ENCODE results near the gene STIM2.
"Not testable (repeated sequence)": the region's sequence is repeated elsewhere in the genome, so short reads cannot be mapped to it uniquely, and the experiment has no call there.

The STIM2 gene

DNA sequence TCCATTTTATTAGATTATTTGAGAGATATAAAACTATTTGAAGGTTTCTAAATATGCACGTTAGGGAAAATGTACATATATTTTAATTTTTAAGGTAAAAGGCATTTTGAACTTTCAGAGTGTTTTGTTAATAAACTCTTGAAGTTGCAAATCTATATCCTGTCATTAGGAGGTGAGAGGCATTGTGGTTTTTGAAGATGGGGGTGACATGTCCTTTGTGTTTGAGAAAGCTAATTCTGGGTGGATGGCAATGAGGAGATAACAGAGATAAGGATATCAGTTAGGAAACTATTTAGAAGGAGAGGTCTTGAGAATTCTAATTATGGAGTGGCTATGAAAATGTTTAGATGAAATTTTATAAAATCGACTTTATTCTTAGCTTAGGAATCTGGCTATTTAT, 6.1 kb downstream of the STIM2 start:
- no peak for DNase-seq (ENCODE audit: low read depth in 2 of 3, low spot score in 1 of 3)

DNA sequence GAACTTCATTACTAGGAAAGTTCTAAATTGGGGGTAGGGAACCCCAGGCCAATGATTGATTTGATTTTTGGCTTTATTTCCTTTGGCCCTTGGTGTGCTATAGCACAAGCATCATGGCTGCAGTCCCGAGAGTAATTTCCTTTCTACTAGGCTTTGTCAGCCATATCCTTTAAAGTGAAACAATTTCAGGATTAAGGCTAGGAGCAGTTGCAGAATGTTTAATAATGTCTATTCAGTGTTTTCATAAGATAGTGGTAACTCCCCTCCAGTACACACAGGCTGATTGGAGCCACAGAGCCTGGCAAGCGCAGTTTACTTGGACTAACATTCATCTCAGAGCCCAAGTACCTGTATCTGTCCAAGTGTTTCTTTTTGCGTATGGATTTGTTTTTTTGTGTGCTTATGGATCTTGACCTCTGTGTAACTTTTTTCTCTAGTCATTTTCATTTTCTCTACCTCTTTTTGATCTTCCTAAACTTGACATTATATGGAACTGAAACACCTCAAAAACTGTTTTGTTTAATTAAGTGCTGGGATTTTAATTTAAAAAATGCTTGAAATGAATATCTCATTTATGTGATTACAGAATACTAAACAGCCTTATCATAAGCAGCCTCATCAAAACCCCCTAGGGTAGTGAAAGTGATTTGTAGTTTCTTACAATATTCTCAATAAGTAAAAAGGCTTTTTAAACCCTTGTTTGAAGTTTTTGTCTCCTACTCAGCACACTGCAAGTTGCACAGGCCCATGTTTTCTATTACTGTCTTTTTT, 7.5 kb downstream of the STIM2 start:
- DNase-seq (ENCODE audit: low read depth in 2 of 3, low spot score in 1 of 3): no peak

DNA sequence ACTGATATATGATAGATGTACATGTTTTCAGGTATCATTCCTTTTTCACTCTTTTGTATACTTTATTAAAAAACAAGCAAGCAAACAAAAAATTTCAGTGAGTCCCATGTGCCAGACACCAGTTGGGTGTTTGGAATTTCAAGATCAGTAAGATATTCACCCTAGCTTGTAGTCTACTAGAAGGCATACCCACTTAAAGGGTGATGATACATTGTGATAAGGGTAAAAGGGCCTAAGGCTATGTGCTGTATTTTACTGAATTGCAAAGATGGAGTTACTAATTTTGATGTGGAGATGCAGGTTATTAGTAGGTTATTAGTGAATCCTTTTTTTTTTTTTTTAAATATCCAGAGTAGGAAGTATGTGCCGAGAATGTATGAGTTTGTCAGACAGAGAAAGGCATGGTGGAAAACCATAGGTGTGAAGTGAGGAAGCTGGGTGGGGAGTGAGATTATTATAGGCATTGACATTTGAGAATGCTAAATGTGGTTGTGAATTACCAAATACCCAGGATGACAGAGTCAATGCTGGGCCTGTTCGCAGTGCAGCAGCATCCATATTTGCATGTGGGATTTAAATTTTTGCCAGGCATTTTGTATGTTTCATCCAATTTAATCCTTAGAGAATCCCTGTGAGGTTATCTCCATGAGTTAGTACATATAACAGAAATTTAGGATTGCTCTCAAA, 10.1 kb downstream of the STIM2 start:
- DNase-seq (ENCODE audit: low read depth in 2 of 3, low spot score in 1 of 3): no peak

- DNase-seq (ENCODE audit: low read depth in 2 of 3, low spot score in 1 of 3): no peak
These were observed 11.0 kb downstream of the STIM2 start for GRCh38 chr4:26871611-26872010.

- peak in 2 of 3 donors; percentile 40 to 57 for DNase-seq (ENCODE audit: low read depth in 2 of 3, low spot score in 1 of 3)
These were observed 12.9 kb downstream of the STIM2 start for GRCh38 chr4:26873391-26874026.

DNA sequence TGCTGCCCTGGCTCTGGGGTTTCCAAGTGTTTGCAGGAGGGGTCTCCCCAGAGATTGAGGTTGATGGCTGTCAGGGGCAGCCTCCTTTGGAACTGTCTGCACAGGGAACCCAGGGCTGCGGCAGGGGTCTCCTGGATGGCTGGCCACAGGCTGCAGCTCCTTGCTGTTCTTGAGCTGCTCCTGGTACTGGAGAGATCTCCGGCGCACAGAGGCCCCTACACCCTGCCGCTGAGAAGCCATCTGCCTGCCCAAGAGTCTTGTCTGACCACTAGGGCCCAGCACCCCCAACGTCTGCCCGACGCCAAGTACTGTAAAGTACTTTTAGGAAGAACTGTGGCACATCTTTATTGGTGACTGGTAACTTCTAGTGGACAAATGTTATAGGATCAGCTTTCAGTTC, 13.5 kb downstream of the STIM2 start:
- DNase-seq (ENCODE audit: low read depth in 2 of 3, low spot score in 1 of 3): no peak

DNA sequence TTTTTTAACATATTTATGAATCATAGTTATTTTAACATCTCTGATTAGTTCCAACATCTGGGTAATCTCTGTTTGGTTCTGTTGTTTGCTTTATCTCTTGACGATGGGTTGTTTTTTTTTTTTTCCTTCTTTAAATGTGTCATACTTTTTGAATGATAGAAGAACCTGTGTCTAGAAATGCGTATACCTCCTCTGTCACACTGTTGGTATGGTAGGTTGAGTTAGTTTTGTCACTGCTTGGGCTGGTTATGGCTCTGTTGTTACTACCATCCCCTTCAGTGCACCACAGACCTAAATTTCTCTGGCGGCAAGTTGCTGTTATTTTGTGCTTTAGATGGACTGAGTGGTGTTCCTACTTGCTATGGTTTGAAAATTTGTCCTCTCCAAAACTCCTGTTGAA, 16.8 kb downstream of the STIM2 start:
- no peak for DNase-seq (ENCODE audit: low read depth in 2 of 3, low spot score in 1 of 3)

- DNase-seq (ENCODE audit: low read depth in 2 of 3, low spot score in 1 of 3): no peak
These were observed 17.3 kb downstream of the STIM2 start for GRCh38 chr4:26877961-26878360.

- peak in 1 of 3 donors; percentile 14 for DNase-seq (ENCODE audit: low read depth in 2 of 3, low spot score in 1 of 3)
These were observed 18.3 kb downstream of the STIM2 start for GRCh38 chr4:26878794-26879391.

DNA sequence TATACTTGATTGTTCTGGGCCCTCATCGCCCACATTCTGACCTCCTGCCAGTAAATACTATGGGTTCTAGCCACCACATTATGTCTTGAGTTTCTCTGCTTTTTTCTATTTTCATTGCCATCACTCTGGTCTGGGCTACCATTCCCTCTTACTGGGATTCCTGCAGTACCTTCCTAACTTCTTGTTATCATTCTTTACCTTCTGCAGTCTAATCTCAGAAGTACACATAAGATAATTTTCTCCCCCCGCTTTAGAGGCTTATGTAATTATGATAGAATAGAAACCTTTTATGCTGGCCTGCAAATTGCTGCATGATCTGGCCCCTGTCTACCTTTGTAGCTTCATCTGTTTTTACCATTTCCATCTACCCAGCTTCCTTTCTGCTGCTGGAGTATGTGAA, 19.2 kb downstream of the STIM2 start:
- DNase-seq (ENCODE audit: low read depth in 2 of 3, low spot score in 1 of 3): no peak

- no peak for DNase-seq (ENCODE audit: low read depth in 2 of 3, low spot score in 1 of 3)
These were observed 23.4 kb downstream of the STIM2 start for GRCh38 chr4:26884026-26884425.

DNA sequence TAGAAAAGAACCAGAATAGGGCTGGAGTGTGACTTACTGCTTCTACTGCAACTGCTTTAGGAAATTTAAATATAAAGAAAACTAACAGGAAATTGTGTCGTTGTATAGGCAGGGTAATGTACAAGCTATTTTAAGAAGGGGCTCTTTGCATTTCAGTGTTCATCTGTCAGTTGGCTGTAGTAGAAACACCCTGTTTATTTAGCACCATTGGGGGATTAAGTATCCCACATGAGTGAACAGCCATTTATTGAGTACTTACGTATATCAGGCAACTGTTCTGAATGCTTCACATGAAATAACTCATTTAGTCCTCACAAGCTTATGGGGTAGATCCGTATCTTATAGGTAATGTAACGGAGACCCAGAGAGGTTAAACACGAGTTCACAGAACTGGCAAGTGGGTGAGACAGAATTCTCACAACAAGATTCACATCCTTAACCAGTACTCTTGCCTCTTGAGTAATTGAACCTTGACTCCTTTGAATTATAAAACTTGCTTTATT, 23.9 kb downstream of the STIM2 start:
- DNase-seq (ENCODE audit: low read depth in 2 of 3, low spot score in 1 of 3): no peak

DNA sequence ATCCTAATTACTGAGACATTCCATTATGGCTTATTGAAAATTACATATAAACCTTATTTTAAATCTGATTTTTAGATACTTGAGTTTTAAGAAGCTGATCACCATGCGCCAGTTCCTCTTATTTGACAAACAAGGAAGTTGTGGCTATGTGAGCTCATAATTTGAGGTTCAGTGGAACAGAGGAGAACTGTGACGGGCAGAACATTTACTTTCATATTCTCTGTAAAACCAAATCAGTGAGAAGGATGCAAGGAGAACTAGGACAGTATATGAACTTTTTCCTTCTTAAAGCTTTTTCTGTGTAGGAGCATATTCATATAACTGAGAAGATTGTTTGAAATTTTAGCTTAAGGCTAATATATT, 25.3 kb downstream of the STIM2 start:
- DNase-seq (ENCODE audit: low read depth in 2 of 3, low spot score in 1 of 3): no peak

DNA sequence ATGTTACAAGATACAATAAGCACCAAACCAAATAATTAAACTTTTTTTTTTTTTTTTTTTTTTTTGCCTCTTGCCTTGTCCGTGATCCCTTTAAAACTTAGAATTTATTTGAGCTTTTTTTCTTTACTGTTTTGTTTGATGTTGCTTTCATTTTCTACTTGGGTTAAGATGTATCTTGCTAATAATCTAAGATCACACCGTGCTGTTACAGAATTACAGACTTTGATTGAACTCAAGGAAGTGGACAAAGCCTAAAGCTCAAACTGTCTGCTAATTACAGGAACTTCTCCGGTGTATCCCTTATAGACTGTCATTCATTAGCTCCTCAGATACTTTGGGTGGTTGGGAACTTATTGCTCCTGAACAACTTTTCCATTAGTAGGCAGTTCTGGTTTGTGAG, 26.5 kb downstream of the STIM2 start:
- DNase-seq (ENCODE audit: low read depth in 2 of 3, low spot score in 1 of 3): no peak

GRCh38 chr4:26887809-26888208, 27.2 kb downstream of the STIM2 start:
- DNase-seq (ENCODE audit: low read depth in 2 of 3, low spot score in 1 of 3): no peak

DNA sequence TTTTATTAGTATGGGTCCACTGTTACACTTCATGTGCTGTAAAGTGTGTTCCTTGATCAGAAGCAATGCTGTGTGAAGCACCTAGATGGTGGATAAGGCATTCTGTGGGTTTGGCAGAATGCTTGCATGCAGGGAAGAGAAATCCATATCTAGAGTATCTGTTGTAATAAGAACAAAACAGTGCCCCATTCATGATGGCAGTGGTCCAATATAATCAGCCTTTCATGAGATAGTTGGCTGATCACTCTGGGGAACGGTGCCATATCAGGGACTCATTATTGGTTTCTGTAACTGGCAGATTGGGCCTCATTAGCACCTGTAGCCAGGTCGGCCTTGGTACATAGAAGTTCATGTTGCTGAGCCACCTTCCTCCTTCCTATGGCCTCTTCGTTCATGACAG, 28.7 kb downstream of the STIM2 start:
- DNase-seq (ENCODE audit: low read depth in 2 of 3, low spot score in 1 of 3): no peak

DNA sequence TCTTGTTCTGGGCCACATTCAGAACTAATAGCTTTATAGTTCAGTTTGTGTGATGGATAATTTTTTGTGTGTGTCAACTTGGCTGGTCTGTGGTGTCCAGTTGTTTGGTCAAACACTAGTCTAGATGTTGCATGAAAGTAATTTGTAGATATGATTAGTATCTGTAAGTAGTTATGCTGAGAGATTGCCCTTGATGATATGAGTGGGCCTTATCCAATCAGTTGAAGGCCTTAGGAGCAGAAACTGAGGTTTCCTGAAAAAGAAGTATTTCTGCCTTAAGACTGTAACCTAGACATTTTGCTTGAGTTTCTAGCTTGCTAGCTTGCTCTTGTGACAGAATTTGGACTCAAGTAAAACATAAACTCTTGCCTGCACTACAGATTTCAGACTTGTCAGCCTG, 30.4 kb downstream of the STIM2 start:
- no peak for DNase-seq (ENCODE audit: low read depth in 2 of 3, low spot score in 1 of 3)

DNA sequence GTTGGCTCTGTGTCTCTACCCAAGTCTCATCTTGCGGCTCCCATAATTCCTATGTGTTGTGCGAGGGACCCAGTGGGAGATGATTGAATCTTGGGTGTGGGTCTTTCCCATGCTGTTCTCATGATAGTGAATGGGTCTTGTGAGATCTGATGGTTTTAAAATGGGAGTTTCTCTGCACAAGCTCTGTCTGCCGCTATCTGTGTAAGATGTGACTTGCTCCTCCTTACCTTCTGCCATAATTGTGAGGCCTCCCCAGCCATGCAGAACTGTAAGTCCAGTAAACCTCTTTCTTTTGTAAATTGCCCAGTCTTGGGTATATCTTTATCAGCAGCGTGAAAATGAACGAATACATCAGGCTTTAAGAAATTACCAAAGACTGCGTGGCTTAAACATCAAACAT, 31.2 kb downstream of the STIM2 start:
- no peak for DNase-seq (ENCODE audit: low read depth in 2 of 3, low spot score in 1 of 3)

DNA sequence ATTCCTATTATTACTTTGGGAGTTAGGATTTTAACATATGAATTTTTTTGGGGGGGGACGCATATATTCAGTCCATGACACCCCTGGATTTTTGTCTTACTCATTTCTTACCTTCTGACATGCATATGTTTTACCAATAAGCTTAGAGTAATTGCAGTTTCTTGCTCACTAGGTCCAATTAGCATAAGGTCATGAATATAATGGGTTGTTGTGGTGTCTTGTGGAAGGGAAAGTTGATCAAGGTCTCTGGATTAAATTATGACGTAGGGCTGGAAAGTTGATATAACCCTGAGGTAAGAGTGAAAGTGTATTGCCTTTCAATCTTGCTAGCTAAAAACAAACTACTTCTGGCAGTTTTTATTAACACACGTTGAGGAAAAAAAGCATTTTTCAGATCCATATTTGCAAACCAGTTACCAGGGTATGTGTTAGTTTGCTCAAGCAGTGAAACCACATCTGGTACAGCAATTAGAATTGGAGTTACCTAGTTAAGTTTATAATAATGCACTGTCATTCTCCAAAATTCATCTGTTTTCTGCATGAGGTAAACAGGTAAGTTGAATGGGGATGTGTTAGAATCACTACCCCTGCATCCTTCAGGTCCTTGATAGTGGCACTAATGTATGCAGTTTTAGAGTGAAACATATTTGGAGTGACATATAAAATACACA, 32.0 kb downstream of the STIM2 start:
- DNase-seq (ENCODE audit: low read depth in 2 of 3, low spot score in 1 of 3): no peak

DNA sequence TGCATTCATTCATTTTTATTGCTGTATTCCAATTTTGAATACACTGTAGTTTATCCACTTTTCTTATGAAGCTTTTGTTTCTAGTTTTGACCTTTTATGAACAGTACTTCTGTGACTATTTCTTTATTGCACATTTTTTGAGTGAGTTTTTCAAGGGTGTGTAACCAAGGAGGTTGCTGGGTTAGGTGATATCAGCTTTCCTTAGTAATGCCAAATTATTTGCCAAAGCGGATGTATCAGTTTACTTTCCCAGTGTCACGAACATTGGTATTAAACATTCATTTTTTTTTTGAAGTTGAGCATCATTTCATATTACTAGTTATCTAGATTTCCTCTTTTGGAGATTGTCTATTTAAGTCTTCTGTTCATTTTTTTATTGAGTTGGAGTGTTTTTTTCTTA, 32.9 kb downstream of the STIM2 start:
- no peak for DNase-seq (ENCODE audit: low read depth in 2 of 3, low spot score in 1 of 3)

- not testable (repeated sequence) for DNase-seq (ENCODE audit: low read depth in 2 of 3, low spot score in 1 of 3)
These were observed 34.2 kb downstream of the STIM2 start for GRCh38 chr4:26894881-26895280.

Measured in stimulated activated CD4-positive, alpha-beta T cell treated with anti-CD3 and anti-CD28 coated beads, Interleukin-12 subunit alpha, Interleukin-12 subunit beta, amount 100 ng/mL, for 48 hours (primary cell).